Fibroblast of skin of left quadriceps (primary cell): ENCODE measurements around the gene FLVCR1.
"Not testable (repeated sequence)": the region's sequence is repeated elsewhere in the genome, so short reads cannot be mapped to it uniquely, and the experiment has no call there.

Source experiments
- DNase-seq, 2 experiments: peaks; one replicate each; pipeline ENCODE4 v3.0.0-alpha.2; 2013; ENCODE audit warnings: low read depth in 2 of 2

The FLVCR1 gene

GRCh38 chr1:212860713-212861581 lies 2.9 kb downstream of the FLVCR1 start:
- no peak for DNase-seq

- no peak for DNase-seq
These were observed 4.1 kb downstream of the FLVCR1 start for GRCh38 chr1:212862111-212862690.

GRCh38 chr1:212863345-212863744 lies 5.3 kb downstream of the FLVCR1 start:
- DNase-seq = not testable (repeated sequence)

GRCh38 chr1:212864201-212864600 lies 6.1 kb downstream of the FLVCR1 start:
- DNase-seq = no peak

- DNase-seq = no peak
These were observed 9.1 kb downstream of the FLVCR1 start for GRCh38 chr1:212867192-212867591.

- DNase-seq = no peak
These were observed 13.9 kb downstream of the FLVCR1 start for GRCh38 chr1:212871976-212872375.

GRCh38 chr1:212873518-212873917 lies 15.4 kb downstream of the FLVCR1 start:
- no peak for DNase-seq

GRCh38 chr1:212878418-212878817 lies 20.3 kb downstream of the FLVCR1 start:
- no peak for DNase-seq

GRCh38 chr1:212879947-212880690 lies 22.0 kb downstream of the FLVCR1 start:
- no peak for DNase-seq

- DNase-seq = no peak
These were observed 26.5 kb downstream of the FLVCR1 start for GRCh38 chr1:212884592-212884991.

GRCh38 chr1:212892108-212892507 lies 34.0 kb downstream of the FLVCR1 start:
- no peak for DNase-seq

GRCh38 chr1:212899845-212900244 lies 41.8 kb downstream of the FLVCR1 start:
- DNase-seq = no peak

GRCh38 chr1:212901290-212901689 lies 43.2 kb downstream of the FLVCR1 start:
- DNase-seq = no peak

- no peak for DNase-seq
These were observed 44.0 kb downstream of the FLVCR1 start for GRCh38 chr1:212902054-212902453.

- DNase-seq = no peak
These were observed 45.6 kb downstream of the FLVCR1 start for GRCh38 chr1:212903664-212904063.

- DNase-seq = not testable (repeated sequence)
These were observed 50.0 kb downstream of the FLVCR1 start for GRCh38 chr1:212908071-212908470.

GRCh38 chr1:212908971-212909370 lies 50.9 kb downstream of the FLVCR1 start:
- no peak for DNase-seq

- no peak for DNase-seq
These were observed 51.6 kb downstream of the FLVCR1 start for GRCh38 chr1:212909652-212910063.

GRCh38 chr1:212910213-212910612 lies 52.1 kb downstream of the FLVCR1 start:
- not testable (repeated sequence) for DNase-seq

- DNase-seq = not testable (repeated sequence)
These were observed 55.6 kb downstream of the FLVCR1 start for GRCh38 chr1:212913638-212914037.

GRCh38 chr1:212914110-212914509 lies 56.0 kb downstream of the FLVCR1 start:
- DNase-seq = not testable (repeated sequence)

GRCh38 chr1:212914789-212915188 lies 56.7 kb downstream of the FLVCR1 start:
- DNase-seq = no peak
